Activated CD4-positive, alpha-beta T cell treated with anti-CD3 and anti-CD28 coated beads for 4 hours (primary cell): Measurements from ENCODE around the gene OXSR1.
"Not testable (repeated sequence)": the region's sequence is repeated elsewhere in the genome, so short reads cannot be mapped to it uniquely, and the experiment has no call there.

Experiments used
- DNase-seq, 2 donors: peaks; one replicate each; pipeline ENCODE4 v3.0.0-alpha.2; 2020

Gene OXSR1

DNA sequence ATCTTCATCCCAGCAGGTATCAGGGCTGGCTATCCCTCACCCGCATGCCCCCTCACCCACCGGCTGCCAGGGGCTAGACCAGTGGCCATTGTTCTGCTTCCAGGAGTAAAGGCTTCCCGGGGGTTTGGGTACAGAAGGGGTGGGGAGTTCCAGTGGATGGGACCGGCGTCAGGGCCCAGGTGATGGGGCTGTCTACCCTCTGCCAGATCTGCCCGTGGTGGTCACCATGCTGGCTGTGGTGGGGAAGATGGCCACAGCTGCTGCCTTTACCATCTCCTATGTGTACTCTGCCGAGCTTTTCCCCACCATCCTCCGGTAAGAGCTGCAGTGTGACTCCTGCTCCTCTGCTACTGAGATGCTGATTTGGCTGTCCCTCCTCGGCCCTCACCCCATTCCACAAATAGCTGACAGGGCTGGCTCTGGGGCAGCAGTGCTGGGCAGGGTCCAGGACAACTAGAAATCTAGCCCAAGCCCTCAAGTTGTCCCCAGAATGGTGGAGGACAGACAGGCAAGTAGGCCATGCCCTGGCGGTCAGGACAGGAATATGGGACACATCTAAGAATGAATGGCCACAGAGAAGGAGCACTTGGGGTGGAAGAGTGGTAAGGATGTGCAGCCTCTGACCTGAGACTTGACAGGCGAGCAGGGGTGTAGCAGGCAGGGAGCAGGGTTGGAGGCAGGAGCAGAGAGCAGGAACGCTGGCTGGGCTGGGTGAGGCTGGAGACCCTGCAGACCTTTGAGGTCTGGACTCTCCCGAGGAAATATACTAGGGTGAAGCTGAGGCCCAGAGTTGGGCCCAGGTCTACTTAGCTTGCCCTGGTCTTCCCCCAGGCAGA lies 111.0 kb downstream of the OXSR1 start:
- no peak for DNase-seq

DNA sequence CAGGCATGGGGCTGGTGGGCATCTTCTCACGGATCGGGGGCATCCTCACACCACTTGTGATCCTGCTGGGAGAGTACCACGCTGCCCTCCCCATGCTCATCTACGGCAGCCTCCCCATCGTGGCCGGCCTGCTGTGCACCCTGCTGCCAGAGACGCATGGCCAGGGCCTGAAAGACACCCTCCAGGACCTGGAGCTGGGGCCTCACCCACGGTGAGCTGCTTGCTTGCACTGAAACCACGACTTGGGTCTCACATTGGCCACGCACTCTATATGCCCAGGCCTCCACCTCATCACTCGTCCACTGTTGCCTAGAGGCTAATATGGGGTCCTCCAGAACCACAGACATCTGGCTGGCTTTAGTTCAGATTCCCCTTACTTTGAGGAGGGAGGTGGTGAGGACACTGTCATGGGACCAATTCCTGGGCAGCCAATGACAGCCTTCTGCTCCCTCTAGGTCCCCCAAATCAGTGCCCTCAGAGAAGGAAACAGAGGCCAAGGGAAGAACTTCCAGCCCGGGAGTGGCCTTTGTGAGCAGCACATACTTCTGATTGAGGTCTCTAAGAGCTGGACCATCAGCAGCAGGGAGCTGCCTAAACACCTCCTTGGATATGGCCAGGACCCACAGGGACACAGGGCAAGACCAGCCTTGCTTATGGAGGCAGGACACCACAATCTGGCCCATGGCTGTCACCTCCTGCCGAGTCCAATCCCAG lies 111.7 kb downstream of the OXSR1 start:
- no peak for DNase-seq

DNA sequence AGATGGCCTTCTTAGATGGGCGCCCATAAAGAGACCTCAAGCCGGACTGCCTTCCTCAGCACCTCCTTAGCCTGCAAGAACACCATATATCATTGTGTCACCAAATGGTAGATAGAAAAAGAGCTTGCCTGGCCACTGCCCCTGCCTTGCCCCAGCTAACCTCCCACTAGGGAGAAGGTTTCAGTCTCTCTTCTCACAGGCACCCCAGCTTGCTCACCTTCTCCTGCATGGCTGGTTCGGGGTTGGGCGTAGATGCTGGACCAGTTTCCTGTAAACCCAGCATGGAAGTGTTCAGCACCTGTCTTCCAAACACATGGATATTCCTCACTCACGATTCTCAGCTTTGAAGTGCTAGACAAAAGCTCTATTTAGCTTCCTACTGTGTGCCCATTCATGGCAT lies 113.5 kb downstream of the OXSR1 start:
- DNase-seq: no peak

DNA sequence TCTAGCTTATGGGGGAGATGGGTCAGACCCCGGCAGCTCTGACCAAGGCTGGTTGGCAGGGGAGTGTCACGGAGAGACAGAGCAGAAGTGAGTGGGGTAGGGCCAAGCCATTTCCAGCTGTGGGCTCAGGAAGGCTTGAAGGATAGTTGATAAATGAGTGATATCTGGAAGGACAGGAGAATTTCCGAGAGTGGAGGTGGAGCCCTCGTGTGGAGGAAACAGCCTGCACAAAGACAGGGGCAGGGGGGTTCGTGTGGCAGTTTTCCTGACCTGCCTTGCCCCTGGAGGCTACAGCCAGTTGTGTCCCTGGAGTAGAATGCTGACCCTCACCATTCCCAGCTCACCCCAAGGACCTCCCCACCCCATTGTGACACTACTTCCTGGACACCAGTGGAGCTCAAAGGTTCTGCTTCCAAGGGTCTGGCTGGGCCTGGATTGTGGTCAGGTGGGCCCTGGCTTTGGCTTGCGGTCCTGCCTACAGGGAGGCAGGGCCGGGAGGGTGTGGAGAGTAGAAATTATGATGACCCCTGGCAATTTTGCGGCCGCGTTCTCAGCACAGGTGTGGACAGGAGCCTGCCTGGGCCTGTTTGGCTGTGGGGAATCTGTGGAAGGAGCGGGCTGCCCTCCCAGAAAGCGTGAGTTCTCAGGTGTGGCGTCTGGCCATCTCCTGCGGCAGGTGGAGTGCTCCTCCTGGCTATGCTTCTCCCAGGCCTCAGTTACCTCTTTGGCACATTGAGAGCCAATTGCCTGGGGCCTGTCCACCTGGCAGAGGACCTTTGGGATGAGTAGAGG lies 116.8 kb downstream of the OXSR1 start, which contains the start of gene SLC22A14:
Gene SLC22A14 (plus strand): TSS at position 400 of the 792 bp plus-strand sequence. CDS start 23,733 bp downstream, outside the sequence.
- no peak for DNase-seq

DNA sequence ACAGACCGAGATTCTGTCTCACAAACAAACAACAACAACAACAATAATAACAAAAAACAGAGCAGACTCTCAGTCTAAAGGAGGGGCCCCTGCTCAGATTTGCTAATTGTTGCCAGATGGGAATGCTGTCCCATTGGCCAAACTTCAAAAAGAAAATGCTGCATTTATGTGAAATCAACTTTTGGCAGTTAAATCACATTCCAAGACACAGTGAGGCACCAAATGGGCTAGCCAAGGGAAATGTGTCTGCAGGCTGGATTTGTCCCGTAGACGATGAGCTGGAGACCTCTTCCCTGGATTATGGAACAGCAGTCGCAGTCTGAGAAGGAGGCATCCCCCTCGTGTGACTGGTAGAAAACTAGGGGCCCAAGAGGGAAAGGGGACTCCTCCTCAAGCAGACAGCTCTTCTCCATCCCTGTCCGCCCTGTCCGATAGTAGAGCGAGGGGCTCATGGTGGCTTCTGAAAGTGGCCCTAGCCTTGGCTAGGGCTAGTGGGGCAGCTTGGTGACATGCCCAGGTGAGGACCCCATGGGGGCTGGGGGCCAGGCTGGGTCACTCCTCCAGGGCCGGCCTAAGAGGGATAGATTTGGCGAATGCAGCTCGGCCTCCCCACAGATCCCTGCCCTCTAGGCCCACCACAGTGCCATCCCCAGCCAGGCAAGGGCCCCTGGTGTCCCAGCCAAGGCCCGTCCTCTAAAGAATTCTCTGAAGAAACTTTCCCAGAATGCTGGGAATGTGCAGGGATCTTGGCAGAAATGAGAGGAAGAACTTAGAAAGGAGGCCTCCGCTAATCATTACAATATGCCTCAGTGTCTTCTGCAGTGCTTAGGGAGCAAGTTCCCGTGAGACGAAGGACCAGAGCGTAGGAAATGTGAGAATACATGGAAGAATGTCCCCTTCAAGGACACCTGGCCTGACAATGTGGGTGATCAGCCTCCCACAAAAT lies 118.7 kb downstream of the OXSR1 start:
- DNase-seq: no peak

DNA sequence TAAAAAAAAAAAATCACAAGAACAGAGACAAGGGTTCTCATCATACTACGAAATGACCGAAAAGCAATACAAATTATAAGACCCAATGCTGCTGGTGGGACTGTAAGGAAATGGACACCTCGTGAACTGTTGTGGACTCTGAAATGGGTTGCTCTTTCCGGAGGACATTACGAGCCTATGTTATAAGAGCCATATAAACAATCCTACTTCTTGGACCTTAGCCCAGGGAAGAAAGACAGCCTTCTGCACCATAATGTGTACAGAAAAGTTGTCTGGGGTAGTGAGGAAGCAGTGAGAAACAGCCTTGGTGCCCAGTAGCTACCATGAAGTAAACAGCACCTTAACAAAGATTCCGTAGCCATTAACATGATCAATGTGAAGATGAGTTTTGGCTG lies 119.4 kb downstream of the OXSR1 start:
- no peak for DNase-seq

DNA sequence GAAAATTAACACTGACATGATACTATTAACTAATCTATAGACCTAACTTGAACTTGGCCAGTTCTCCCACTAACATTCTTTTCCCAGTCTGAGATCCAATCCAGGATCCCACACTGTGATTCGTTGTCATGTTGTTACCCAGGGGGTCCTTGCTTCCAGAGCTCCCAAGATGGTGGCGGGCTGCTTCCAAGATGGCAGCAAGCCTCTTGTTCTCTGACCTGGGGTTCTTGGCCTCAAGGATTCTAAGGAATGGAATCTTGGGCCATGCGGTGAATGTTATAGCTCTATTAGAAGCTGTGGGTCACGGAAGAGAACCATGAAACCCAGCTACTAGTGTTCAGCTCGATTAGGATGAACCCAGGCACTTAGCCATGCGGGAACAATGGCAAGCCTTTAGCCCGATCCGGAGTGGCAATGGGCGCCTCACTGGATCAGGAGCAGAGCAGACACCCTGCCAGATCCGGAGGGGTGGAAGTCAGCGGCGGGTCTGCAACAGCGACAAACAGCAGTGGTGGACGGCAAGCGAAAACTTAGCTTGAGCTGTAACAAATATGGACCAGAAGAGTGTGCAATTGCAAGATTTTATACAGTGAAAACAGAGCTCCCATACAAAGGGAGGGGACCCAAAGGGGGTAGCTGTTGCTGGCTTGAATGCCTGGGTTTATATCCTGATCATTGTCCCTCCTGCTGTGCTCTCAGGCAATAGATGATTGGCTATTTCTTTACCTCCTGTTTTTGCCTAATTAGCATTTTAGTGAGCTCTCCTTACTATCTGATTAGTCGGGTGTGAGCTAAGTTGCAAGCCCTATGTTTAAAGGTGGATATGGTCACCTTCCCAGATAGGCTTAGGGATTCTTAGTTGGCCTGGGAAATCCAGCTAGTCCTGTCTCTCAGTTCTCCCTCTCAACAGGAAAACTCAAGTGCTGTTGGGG lies 124.2 kb downstream of the OXSR1 start:
- DNase-seq: not testable (repeated sequence)

DNA sequence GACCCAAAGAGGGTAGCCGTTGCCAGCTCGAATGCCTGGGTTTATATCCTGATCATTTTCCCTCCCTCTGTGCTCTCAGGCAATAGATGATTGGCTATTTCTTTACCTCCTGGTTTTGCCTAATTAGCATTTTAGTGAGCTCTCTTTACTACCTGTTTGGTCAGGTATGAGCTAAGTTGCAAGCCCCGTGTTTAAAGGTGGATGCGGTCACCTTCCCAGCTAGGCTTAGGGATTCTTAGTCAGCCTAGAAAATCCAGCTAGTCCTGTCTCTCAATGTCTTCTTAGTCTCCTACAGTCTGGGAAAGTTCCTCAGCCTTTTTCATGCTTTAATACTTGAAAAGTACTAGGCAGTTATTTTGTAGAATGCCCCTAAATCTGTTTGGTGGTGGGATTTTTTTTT lies 131.7 kb downstream of the OXSR1 start:
- DNase-seq: not testable (repeated sequence)

DNA sequence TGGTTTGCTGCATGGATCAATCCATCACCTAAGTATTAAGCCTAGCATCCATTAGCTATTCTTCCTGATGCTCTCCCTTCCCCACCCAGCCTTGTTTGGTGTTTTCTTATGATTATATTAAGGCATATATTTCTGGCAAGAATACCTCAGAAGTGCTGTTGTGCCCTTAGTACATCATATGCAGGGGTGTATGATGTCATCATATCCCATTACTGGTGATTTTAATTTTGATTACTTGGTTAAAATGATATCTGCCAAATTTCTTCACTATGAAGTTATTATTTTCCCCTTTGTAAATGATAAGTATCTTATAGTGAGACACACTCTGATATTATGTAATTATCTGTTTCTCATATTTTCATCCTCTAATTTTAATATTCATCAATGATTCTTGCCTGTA lies 132.2 kb downstream of the OXSR1 start:
- no peak for DNase-seq

DNA sequence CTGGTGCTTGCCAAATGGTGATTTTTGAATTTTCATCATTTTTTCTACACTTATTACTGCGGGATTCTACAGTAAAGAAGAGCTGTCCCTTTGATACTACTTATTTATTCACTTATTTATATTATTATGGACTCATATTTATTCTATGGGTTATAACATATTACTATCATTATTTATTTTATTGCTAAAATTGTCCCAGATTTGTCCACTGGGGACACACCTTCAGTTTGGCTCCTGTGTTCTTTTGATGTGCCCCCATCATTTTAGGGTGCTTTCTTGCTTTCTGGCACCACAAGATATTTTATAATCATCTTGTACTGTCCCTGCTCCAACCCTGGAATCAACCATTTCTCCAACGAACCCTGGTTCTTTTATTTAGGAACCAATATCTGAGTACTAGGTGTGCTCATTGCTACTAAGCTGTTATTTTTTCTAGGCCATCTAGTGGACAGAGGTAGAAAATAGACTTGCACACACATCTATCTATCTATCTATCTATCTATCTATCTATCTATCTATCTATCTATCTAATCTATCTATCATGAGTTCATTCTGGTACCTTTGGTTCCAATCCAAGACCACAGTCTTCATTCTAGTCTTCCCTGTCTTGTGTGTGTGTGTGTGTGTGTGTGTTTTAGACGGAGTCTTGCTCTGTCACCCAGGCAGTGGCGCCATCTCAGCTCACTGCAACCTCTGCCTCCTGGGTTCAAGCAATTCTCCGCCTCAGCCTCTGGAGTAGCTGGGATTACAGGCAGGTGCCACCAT lies 132.8 kb downstream of the OXSR1 start:
- DNase-seq: no peak
